ENCODE data around the gene RAPGEF3.

Gene RAPGEF3

GRCh38 chr12:47755655-47756562 is 2.8 kb downstream of the RAPGEF3 start:
- DNase-seq: peak in 1 of 2 donors; percentile 19

- no peak for DNase-seq
Observed at GRCh38 chr12:47754881-47755280, 3.8 kb downstream of the RAPGEF3 start.

GRCh38 chr12:47754126-47754525 is 4.6 kb downstream of the RAPGEF3 start:
- DNase-seq: no peak

GRCh38 chr12:47753021-47754001 is 5.4 kb downstream of the RAPGEF3 start:
- peak in 1 of 2 donors; percentile 27 for DNase-seq

GRCh38 chr12:47752552-47752951 is 6.1 kb downstream of the RAPGEF3 start:
- no peak for DNase-seq

GRCh38 chr12:47752121-47752520 is 6.6 kb downstream of the RAPGEF3 start:
- DNase-seq: no peak

- DNase-seq: no peak
Observed at GRCh38 chr12:47751561-47751960, 7.1 kb downstream of the RAPGEF3 start.

DNA sequence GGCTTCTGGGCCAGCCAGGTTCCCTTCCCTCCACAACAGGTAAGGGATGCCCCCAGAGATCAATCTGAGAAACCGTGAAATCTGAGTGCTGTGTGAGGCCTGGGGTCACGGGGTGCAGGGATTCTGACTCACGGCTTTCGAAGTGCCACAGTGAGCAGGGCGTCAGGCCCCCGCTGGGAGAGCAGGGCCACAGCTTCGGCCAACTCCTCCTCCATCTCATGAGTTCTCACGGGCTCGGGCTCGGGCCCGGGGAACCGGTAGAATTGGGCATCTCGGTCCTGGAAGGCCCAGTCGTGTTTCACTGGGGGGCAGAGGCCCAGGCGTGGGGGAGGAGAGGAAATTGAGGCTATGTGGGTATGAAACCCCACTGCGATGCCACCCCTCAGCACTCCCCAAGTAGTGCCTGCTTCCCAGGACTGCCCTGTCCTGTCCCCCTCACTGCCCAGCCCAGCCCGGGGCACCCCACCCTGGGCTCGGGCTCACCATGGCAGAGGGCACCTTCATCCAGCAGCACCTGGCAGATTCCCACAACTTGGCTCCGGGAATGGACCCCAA is 7.7 kb downstream of the RAPGEF3 start:
- DNase-seq: no peak

- DNase-seq: no peak
Observed at GRCh38 chr12:47750229-47750798, 8.4 kb downstream of the RAPGEF3 start.

- DNase-seq: no peak
Observed at GRCh38 chr12:47748899-47749298, 9.8 kb downstream of the RAPGEF3 start.

GRCh38 chr12:47748507-47748828 is 10.2 kb downstream of the RAPGEF3 start:
- no peak for DNase-seq

DNA sequence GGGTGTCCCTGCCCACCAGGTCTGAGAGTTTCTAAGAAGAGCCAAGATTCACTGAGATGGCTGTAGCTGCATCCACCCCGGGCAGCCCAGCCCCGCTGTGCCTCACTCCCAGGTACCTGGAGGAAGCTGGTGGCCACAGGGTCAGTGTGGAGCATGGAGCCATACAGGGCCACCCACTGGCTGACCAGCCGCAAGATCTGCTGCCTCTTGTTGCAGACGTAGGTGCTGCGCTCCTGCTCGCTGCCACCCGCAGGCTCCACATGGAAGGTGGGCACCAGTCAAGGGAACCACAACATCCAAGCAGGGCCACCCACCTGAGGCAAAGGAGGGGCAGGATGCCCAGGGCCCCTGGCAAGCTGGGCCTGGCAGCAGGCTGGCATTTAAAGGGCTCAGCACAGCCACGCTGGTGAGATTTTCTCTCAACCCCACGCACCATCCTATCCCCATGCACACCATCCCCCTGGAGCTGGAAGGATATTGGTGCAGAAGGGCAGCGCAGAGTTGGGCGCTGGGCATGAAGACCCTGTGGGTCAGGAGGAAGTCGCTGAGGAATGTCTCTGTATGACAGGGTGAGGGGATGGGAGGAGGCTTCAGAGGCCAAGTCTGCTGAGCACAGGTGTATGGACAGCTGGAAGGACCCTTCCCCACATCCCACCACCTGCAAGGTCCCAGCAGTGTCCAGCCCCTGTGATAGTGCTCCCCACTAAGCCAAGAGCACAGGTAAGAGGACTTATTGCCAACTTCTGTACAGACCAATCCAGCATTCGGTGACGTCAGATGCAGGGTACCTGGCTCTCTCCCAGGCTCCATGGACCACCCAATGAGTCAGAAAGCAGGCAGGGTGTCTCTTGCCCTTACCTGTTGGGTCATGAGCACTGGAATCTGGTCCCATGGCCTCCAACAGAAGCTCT is 10.8 kb downstream of the RAPGEF3 start:
- no peak for DNase-seq

DNA sequence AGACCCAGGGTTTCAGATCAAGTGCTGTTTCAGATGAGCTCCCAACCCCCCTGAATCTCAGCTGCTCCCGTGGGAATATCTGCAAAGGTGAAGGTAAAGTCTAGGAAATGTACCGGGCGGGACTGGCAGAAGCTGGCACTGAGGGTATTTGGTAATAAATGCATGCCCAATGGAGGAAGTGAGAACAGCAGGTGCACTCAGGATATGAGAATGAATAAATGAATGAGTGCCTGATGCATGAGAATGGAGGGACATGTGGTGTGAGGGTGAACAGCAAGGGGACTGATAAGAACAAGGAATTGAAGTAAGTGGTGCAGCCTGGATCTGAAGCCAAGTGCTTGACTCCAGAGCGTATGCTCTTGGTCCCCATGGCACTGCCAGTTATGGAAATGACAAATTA is 11.6 kb downstream of the RAPGEF3 start:
- DNase-seq: no peak

- DNase-seq: no peak
Observed at GRCh38 chr12:47746523-47746922, 12.2 kb downstream of the RAPGEF3 start.

- DNase-seq: no peak
Observed at GRCh38 chr12:47746073-47746472, 12.6 kb downstream of the RAPGEF3 start.

GRCh38 chr12:47745485-47746041 is 13.1 kb downstream of the RAPGEF3 start:
- DNase-seq: no peak

- no peak for DNase-seq
Observed at GRCh38 chr12:47744778-47745436, 13.8 kb downstream of the RAPGEF3 start.

GRCh38 chr12:47744005-47744651 is 14.6 kb downstream of the RAPGEF3 start:
- DNase-seq: no peak

GRCh38 chr12:47743311-47743860 is 15.3 kb downstream of the RAPGEF3 start:
- no peak for DNase-seq

- DNase-seq: no peak
Observed at GRCh38 chr12:47742253-47742825, 16.3 kb downstream of the RAPGEF3 start.

Measured in hippocampal formation (tissue), 2 donors.